A549 (cell line): Measurements from ENCODE around the gene HDDC2.

Experiments
- CBX8 ChIP-seq: fragments of 200-600 bp; sonication (generic); IDR thresholded peaks from 2 replicates; pipeline ENCODE4 v1.6.1; 2016
- ELK1 ChIP-seq: fragments of 150-350 bp; IDR thresholded peaks from 2 replicates; pipeline ENCODE4 v1.6.1; 2014; ENCODE audit warnings: low read depth, mild to moderate bottlenecking, low read length
- MYC ChIP-seq: IDR thresholded peaks from 2 replicates; pipeline ENCODE4 v1.6.1; 2012; ENCODE audit warnings: mild to moderate bottlenecking, inconsistent platforms, low read length, improper control_type of control experiment, borderline replicate concordance
- RAD21 ChIP-seq, 2 experiments: fragments of >200 bp in 1 of 2; sonication (Bioruptor Twin) in 1 of 2; formaldehyde crosslinking in 1 of 2; IDR thresholded peaks in 1 of 2; conservative IDR thresholded peaks in 1 of 2; 2 replicates in 1 of 2; 3 replicates in 1 of 2; pipeline ENCODE4 v1.6.1; 2012 to 2018; ENCODE audit warnings: inconsistent platforms in 1 of 2
- REST ChIP-seq: fragments of 200-600 bp; sonication (generic); IDR thresholded peaks from 2 replicates; pipeline ENCODE4 v1.6.1; 2016; ENCODE audit warnings: antibody characterized with exemption, mild to moderate bottlenecking, moderate library complexity

- no peak for TF ChIP-seq MYC
- TF ChIP-seq RAD21 (conservative IDR thresholded peaks at IDR 0.05 in 1 of 2, IDR thresholded peaks at IDR 0.05 in 1 of 2), result no peak
- TF ChIP-seq REST, result no peak
- TF ChIP-seq ELK1, result no peak
- TF ChIP-seq CBX8, result no peak
Measured at GRCh38 chr6:125339653-125340052, 37.9 kb upstream of the HDDC2 start.
